Measurements from ENCODE around the gene MAGEA6.
"Not testable (repeated sequence)": the region's sequence is repeated elsewhere in the genome, so short reads cannot be mapped to it uniquely, and the experiment has no call there.

The MAGEA6 gene, protein sequence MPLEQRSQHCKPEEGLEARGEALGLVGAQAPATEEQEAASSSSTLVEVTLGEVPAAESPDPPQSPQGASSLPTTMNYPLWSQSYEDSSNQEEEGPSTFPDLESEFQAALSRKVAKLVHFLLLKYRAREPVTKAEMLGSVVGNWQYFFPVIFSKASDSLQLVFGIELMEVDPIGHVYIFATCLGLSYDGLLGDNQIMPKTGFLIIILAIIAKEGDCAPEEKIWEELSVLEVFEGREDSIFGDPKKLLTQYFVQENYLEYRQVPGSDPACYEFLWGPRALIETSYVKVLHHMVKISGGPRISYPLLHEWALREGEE
- 0 reads per million in 2 donors for total RNA-seq

DNA sequence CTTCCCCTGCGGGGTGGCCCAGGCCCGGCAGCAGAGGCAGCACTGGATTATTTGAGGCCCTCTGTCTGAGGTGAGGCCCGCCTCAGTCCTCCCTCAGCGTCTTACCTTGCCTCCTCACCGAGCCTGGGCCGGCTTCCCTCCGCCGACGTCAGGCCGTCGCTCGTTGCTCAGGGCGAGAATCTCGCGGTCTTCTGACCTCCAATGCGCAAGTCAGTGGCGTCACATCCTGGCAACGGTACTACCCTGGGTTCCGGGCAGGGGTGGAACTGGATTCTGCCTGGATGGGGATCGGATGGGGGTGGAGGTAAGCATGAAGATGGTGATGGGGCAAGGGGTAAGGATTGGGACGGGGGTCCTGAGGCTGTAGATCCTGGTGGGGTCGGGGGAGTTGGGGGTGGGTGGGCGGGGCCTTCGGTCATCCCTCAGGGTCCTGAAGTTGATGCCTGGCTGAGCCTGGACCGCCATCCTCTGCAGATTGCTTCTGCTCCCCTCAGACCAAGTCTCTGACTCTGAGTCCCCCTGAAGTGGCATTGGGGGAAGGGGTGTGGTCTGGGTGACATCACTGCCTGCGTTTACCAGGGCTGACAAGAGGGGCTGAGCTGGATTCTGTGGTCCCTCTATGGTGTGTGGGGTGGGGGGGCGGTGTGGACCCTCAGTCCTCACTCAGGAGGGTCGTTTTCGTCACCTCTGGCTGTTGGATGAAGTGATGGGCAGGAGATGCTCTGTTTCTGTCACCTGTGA is at the start of gene MAGEA6:
TSS of gene MAGEA6 (minus strand) at position 141 of the 741 bp plus-strand sequence. CDS start 2,039 bp downstream, outside the sequence.
- DNase-seq = not testable (repeated sequence)

DNA sequence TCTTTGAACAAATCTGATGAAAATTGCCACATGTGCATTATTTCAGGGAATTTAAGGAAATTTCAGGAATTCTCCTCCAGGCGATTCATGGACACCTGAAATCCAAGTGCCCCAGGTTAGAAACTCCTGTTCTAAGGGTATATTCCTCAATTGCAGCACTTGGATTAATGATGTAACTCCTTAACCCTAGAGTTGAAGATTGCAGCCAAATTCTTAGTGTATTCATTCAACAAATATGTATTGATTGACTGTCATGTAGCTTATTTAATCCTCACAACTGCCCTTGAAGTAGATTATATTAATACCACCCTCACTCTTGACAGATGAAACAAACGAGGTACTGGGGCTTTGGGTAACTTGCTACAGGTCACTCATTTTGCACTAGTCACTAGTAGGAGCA is 49.8 kb upstream of the MAGEA6 start:
- DNase-seq = no peak

DNA sequence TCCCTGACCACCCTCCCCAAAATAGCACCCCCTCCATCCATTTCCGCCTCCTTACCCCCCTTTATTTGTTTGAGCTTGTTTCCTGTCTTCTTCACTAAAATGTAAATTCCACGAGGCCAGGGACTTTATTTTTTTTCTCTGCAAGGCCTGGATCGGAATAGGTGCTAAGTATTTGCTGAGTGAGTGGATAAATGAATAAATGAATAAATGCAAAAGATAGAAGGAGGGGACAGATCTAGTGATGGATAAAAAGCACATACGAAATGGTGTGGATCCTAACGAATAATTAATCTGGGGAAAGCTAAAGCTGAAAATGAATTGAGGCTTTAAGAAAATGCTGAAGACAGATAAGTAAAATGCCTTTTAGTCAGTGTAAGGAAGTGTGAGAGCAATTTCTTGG is 48.9 kb upstream of the MAGEA6 start:
- no peak for DNase-seq

DNA sequence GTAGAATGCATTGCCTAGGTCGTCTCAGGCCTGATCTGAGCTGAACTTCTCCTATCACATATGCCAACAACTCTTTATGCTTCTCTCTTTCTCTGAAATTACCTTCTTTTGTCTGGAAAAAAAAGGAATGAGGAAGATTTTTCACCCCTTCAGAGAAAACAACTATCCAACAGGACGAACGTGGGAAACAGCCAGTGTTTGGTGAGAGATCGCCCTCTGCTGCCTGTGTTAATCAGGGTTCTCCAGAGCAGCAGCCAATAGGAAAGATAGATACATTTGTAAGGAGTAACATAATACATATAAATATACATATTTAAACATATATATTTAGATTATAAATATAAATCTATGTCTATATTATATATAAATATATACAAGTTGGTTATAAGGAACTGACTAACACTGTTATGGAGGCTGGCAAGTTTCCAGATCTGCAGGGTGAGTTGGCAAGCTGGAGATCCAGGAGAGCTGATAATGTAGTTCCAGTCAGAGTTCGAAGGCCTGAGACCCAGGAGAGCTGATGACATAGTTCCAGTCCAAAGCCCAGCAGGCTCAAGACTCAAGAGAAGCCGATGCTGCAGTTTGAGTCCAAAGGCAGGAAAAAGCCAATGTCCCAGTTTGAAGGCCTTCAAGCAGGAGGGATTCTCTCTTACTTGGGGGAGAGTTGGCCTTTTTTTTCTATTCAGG is 47.7 kb upstream of the MAGEA6 start:
- no peak for DNase-seq

DNA sequence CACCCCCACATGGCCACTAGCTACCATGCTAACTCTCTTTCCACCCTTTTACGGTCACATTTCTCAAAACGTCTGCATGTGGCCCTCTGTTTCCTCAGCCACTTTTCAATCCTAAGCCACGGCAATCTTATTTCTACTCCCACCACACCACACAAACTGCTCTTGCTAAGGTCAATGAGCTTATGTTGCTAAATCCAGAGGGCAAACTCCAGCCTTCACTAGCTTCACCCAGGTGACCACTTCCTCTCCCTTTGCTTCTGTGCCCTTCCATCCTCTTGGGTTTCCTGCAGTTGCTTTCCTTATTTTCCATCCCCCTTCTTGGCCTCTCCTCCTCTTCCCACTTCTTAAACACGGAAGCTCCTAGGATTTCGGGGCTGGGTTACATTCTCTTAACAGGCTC is 44.6 kb upstream of the MAGEA6 start:
- DNase-seq = no peak

DNA sequence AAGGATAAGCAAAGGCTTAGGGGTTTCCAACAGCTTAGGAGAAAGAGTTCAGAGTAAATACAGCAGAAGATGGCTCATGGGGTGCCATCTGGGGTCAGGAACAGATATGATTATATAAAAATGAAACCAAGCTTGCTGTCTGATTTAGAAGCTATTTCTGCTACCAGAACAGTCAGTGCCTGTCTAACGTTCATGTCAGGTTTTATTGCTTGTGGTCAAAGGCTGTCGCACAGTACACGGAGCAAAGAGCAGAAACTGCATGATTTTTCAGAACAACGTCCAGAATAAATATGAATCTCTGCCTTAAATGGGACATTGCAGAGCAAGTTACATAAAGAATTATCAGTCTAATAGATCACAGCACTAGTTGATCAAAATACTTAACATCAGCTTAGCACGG is 43.7 kb upstream of the MAGEA6 start:
- no peak for DNase-seq

DNA sequence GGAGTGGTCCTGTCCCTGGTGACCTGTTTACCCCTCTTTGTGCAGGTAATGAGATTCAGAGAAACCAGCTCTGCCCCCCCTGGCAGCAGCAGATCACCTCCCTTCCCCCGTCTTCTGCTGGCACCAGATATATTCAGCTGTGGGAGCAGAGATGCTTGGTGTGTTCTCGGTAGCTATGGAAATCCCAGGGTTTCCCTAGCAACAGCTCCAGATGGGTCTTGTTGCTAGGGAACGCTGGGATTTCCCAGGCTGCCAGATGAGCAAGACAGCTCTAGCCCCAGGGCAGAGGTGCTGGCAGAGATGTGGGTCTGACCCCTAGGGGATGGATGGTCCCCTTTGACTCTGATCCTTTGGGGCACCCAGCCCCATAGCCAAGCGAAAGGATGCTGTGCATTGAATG is 40.9 kb upstream of the MAGEA6 start:
- no peak for DNase-seq

DNA sequence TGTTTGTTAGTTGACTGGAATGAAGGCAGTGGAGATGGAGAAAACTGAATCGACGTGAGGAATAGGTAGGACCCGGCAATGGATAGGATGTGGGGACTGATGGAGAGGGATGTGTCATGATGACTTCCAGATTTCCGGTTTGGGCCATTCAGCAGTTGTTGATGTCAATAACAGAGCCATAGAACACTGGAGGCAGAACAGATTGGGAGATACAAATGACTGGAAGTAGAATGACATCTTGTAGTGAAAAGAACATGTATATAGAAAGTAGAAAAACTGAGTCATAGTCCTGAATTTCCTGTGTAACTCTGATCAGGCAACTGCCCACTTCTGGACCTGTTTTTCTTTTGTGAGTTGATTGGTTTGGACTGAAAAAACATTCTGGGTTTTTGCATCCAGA is 36.5 kb upstream of the MAGEA6 start:
- DNase-seq = no peak

DNA sequence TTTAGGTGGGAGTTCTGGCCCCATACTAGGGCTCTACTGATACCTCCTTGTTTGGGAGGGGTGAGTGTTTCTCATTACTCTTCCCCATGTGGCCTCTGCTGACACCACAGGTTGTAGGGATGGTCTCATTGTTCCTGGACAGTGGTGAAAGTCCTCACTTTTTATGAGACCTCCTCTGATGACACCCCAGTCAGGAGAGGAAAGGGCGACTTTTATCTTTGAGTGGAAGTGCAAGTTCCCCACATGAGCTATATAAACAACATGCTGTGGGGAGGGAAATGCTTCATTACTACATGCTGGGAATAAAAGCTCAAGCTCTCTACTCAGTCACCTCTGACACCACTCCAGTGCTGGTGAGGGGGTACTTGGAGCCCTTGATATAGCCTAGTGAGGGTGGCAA is 29.5 kb upstream of the MAGEA6 start:
- DNase-seq = no peak

DNA sequence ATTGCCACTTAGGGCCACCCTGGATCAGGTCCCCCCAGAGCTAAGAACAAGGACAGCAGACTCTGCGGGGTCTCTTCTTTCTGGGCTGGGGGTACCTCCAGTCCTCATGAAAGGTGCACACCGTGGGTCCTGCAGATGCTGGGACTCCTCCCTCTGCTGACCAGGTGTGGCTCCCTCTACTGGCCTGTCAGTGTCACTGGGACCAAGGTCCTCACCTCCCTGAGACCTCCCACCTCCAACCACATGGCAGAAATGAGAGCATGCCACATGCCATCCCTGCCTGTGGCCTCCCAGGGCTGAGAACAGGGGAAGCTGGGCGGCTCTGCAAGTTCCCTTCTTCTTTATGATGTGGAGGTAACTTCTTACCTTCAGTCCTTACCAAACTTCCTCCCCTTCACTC is 17.6 kb upstream of the MAGEA6 start:
- DNase-seq = not testable (repeated sequence)

DNA sequence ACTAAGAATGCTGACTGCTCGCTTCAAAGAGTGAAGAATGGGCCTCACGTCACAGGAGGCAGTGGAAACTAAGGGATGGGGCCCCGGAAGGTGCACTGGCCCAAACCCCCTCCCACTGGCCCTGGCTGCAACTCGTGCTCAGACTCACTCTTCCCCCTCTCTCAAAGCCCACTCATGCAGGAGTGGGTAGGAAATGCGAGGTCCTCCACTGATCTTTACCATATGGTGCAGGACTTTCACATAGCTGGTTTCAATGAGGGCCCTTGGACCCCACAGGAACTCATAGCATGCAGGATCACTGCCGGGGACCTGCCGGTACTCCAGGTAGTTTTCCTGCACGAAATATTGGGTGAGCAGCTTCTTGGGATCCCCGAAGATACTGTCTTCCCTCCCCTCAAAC is 2.9 kb downstream of the MAGEA6 start:
- DNase-seq = not testable (repeated sequence)

DNA sequence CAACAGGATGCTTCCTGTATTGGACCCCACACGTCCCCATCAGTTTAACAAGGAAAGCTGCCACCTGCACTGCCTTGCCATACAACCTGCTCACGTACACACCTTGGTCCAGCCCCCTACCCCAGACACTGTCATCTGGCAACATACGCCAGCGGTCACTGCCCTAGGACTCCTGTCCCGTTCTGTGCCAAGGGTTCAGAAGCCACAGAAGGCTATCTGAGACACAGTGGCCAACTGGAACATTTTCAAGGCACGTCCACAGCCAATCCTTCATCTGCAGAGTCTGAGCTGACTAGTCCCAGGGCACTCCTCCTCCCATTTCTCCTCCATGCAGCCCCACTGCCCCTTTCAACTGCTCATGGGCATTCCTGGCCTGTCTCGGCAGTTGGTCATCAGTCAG is 7.9 kb downstream of the MAGEA6 start:
- not testable (repeated sequence) for DNase-seq

DNA sequence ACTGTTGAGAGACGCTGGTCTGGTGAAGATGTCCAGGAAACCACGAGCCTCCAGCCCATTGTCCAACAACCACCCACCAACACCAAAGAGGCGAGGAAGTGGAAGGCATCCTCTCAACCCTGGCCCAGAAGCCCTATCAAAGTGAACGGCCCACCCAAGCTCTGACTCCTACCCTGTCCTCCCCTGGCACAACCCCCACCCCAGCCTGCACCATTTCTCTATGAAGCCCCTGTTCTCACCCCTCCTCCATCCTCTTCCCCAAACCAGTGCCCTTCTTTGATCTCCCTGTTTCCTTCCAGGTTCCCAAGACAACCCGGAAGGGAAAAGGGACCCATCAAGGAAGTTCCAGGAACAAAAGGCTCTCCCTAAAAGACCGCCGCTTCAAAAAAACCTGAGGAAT is 9.9 kb downstream of the MAGEA6 start:
- DNase-seq = not testable (repeated sequence)

DNA sequence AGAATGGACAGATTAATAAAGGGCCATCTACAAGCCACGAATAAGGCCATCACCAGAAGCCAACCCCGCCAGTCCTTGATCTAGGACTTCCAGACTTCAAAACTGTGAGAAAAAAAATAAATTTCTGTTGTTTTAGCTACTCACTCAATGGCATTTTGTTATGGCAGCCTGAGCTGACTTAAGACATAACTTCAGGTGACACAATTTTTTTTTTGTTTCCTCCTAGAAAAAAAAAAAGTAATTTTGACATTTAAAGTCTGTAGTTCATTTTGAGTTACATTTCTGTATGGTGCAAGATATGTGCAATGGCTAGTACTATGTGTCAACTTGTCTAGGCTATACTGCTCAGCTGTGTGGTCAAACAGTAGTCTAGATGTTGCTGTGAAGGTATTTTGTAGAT is 10.6 kb downstream of the MAGEA6 start, which contains the start of gene CSAG3:
TSS of gene CSAG3 (plus strand) at position 301 of the 400 bp plus-strand sequence.
- DNase-seq = not testable (repeated sequence)

DNA sequence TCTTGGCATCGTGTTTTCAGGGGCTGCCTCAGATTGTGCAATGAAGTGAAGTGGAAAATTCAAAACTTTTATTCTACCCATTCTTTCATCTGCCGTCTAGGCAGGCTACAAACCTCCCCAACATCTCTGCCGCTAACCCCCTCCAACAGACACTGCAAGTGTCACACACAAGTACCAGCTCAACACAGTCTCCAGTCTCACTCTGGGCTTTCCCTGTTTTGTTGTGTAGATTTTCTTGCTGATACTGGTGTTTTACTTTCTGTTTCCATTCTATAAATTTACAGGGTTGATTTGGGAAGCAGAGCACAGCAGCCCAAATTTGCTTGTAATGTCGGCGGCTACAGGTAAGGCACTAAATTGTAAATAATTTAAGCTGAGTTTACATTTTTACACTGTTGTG is 14.6 kb downstream of the MAGEA6 start:
- not testable (repeated sequence) for DNase-seq

DNA sequence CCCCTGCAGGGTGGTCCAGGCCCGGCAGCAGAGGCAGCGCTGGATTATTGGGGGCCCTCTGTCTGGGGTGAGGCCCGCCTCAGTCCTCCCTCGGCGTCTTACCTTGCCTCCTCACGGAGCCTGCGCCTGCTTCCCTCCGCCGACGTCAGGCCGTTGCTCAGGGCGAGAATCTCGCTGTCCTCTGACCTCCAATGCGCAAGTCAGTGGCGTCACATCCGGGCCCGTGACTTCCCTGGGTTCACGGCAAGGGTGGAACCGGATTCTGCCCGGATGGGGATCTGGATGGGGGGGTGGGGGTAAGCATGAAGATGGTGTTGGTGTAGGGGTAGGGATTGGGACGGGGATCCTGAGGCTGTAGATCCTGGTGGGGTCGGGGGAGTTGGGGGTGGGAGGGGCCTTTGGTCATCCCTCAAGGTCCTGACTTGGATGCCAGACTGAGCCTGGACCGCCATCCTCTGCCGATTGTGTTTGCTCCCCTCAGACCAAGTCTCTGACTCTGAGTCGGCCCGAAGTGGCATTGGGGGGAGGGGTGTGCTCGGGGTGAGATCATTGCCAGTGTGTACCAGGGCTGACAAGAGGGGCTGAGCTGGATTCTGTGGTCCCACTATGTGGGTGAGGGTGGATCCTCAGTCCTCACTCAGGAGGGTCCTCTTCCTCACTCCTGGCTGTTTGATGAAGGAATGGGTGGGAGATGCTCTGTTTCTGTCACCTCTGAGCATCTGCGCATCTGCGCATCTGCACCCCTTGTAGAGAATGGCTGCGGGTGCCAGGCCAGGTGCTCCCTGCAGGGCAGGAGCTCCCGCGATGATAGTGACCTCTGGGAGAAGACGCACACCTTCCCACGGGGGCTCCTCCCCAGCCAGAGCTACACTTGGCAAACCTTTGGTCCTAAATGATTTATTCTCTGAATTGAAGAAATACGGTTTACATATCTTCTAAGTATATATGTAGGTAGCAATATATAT is 15.5 kb downstream of the MAGEA6 start, which contains the start of gene MAGEA2:
TSS of gene MAGEA2 (minus strand) at position 157 of the 965 bp plus-strand sequence. CDS start 2,479 bp downstream, outside the sequence.
- not testable (repeated sequence) for DNase-seq

DNA sequence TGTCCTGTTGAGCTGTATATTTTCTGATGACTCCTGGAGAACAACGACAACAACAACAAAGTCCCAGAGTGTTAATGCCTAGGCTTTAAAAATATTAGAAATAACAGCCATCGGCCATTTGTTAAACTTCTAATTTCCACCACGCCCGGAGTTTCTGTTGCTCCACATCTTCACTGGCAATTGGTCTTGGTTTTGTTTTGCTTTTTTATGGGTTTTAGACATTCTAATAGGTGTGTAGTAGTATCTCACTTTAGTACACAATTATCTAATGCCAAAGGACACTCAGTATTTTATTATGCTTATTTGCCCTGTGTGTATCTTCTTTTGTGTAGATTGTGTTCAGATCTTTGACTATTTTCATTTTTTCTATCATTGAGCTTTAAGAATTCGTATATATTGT is 30.9 kb downstream of the MAGEA6 start:
- DNase-seq = no peak

DNA sequence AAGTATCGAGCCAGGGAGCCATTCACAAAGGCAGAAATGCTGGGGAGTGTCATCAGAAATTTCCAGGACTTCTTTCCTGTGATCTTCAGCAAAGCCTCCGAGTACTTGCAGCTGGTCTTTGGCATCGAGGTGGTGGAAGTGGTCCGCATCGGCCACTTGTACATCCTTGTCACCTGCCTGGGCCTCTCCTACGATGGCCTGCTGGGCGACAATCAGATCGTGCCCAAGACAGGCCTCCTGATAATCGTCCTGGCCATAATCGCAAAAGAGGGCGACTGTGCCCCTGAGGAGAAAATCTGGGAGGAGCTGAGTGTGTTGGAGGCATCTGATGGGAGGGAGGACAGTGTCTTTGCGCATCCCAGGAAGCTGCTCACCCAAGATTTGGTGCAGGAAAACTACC is 33.0 kb downstream of the MAGEA6 start:
- not testable (repeated sequence) for DNase-seq

DNA sequence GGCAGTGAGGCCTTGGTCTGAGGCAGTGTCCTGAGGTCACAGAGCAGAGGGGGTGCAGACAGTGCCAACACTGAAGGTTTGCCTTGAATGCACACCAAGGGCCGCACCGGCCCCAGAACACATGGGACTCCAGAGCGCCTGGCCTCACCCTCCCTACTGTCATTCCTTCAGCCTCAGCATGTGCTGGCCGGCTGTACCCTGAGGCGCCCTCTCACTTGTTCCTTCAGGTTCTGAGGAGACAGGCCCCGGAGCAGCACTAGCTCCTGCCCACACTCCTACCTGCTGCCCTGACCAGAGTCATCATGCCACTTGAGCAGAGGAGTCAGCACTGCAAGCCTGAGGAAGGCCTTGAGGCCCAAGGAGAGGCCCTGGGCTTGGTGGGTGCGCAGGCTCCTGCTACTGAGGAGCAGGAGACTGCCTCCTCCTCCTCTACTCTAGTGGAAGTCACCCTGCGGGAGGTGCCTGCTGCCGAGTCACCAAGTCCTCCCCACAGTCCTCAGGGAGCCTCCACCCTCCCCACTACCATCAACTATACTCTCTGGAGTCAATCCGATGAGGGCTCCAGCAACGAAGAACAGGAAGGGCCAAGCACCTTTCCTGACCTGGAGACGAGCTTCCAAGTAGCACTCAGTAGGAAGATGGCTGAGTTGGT is 33.5 kb downstream of the MAGEA6 start:
- no peak for DNase-seq

DNA sequence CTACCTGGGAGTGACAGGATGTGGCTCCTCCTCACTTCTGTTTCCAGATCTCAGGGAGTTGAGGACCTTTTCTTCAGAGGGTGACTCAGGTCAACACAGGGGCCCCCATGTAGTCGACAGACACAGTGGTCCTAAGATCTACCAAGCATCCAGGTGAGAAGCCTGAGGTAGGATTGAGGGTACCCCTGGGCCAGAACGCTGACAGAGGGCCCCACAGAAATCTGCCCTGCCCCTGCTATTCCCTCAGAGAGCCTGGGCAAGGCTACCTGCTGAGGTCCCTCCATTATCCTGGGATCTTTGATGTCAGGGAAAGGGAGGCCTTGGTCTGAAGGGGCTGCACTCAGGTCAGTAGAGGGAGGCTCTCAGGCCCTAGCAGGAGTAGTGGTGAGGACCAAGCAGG is 34.4 kb downstream of the MAGEA6 start:
- no peak for DNase-seq

DNA sequence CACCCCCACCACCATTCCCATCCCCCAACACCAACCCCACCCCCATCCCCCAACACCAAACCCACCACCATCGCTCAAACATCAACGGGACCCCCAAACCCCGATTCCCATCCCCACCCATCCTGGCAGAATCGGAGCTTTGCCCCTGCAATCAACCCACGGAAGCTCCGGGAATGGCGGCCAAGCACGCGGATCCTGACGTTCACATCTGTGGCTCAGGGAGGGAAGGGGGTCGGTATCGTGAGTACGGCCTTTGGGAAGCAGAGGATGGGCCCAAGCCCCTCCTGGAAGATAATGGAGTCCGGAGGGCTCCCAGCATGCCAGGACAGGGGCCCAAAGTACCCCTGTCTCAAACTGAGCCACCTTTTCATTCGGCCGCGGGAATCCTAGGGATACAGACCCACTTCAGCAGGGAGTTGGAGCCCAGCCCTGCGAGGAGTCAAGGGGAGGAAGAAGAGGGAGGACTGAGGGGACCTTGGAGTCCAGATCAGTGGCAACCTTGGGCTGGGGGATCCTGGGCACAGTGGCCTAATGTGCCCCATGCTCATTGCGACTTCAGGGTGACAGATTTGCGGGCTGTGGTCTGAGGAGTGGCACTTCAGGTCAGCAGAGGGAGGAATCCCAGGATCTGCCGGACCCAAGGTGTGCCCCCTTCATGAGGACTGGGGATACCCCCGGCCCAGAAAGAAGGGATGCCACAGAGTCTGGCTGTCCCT is 35.2 kb downstream of the MAGEA6 start:
- DNase-seq = not testable (repeated sequence)

All from activated gamma-delta T cell (primary cell).